Urothelium cell line (cell line): ENCODE results near the gene G3BP1.
"Not testable (repeated sequence)": the region's sequence is repeated elsewhere in the genome, so short reads cannot be mapped to it uniquely, and the experiment has no call there.

ENCODE experiments used
- DNase-seq: peaks from one replicate; pipeline ENCODE4 v3.0.0; 2011; ENCODE audit warnings: low spot score, mixed read lengths
- FAIRE-seq: peaks from 2 replicates; lab custom pipeline; 2011; peaks lifted over from hg19 to GRCh38; lab: Jason Lieb, UNC

G3BP1 gene

DNA sequence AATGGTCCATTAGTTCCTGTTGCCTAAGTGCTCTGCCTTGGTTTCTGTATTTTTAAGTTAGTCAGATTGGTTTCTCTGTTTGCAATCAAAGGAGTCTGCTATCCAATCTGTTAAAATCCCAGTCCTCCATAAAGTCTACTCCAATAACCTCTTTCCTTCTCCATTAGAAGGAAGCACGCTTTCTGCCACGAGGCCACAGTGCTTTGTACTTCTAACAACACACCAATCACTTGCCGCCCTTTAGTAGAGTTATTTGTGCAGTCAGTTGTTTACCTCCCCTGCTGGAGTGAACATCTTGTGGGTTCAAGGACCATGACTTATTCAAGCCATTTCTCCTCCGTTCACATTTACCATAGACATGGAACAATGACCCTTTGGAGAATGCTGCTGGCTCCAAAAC lies 83.9 kb downstream of the G3BP1 start:
- FAIRE-seq (no peak), DNase-seq (no peak)

DNA sequence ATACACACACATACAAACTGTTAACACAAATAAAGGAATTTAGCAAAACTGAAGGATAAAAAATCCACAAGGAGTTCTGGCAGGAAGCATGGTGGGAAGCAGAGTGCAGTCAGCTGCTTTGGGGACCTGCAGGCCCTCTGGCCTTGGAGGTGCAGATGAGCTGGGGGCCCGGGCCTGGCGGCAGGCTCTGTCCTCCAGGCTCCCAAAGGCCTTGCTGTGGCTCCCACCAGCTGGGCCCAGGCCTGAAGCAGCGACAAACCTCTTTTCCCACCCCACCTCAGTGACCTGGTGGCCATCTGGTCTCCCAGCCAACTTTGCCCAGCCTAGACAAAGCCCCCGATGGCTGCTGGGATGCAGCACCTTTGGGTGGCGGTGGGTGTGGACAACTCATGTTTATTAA lies 85.1 kb downstream of the G3BP1 start:
- DNase-seq (no peak), FAIRE-seq (no peak)

DNA sequence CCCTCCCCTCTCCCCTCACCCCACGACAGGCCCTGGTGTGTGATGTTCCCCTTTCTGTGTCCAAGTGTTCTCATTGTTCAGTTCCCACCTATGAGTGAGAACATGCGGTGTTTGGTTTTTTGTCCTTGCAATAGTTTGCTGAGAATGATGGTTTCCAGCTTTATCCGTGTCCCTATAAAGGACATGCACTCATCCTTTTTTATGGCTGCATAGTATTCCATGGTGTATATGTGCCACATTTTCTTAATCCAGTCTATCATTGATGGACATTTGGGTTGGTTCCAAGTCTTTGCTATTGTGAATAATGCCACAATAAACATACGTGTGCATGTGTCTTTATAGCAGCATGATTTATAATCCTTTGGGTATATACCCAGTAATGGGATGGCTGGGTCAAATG lies 89.1 kb downstream of the G3BP1 start:
- FAIRE-seq, DNase-seq: not testable (repeated sequence)
